ENCODE data around the gene GRIK2.

Gene GRIK2

GRCh38 chr6:101700655-101701054 lies 307.1 kb downstream of the GRIK2 start:
- FAIRE-seq (no peak), DNase-seq (ENCODE audit: insufficient read length) (no peak)
- TF ChIP-seq POLR2AphosphoS5 (IDR thresholded peaks at IDR 0.05; ENCODE audit: low read depth, low read length) (no peak), TAF1 (IDR thresholded peaks at IDR 0.05; ENCODE audit: borderline replicate concordance, low read depth, low read length) (no peak), POLR2A (IDR thresholded peaks at IDR 0.05; ENCODE audit: low read depth, low read length) (no peak)

DNA sequence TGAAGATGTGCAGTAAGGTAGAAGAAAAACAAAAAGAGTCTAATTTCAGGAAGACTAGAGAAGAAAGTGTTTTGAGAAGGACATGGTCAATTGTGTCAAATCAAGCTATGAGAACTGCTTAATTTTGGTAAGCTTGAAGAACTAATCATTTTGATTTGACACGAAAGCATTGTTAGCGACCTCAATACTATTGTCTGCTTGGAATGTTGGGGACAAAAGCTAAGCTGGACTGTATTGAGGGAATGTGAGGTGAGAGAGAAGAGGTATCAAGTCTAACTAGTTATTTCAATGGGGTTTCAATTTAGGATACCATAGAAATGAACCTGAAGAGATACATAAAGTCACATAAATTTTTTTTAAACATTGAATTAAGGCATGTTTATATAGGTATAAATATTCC lies 309.8 kb downstream of the GRIK2 start:
- TF ChIP-seq POLR2A (IDR thresholded peaks at IDR 0.05; ENCODE audit: low read depth, low read length) (no peak), TAF1 (IDR thresholded peaks at IDR 0.05; ENCODE audit: borderline replicate concordance, low read depth, low read length) (no peak), POLR2AphosphoS5 (IDR thresholded peaks at IDR 0.05; ENCODE audit: low read depth, low read length) (no peak)
- FAIRE-seq, result no peak
- DNase-seq (ENCODE audit: insufficient read length), result no peak

- TF ChIP-seq POLR2AphosphoS5 (IDR thresholded peaks at IDR 0.05; ENCODE audit: low read depth, low read length) (no peak), TAF1 (IDR thresholded peaks at IDR 0.05; ENCODE audit: borderline replicate concordance, low read depth, low read length) (no peak), POLR2A (IDR thresholded peaks at IDR 0.05; ENCODE audit: low read depth, low read length) (no peak)
- DNase-seq (ENCODE audit: insufficient read length) (no peak), FAIRE-seq (no peak)
Measured at GRCh38 chr6:101705866-101706265, 312.4 kb downstream of the GRIK2 start.

DNA sequence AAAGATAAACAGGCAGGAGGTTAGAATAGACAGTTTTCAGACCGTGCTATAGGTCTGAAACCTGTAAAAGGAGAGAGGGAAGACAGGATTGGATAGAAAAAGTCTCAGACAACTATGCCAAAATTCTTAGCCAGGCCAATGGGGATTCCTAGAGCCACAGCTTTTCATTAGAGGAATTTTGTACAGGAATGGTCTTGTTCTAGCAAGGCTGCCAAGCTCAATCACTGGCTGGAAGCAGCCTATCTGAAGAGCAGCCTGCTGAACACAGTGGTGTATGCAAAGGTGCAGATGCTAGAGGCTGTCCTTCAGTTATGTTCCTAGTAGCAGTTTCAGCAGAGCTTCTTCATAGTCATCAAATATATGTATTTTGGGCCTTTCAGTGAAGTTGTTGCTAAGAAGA lies 313.1 kb downstream of the GRIK2 start:
- FAIRE-seq (no peak), DNase-seq (ENCODE audit: insufficient read length) (no peak)
- TF ChIP-seq POLR2A (IDR thresholded peaks at IDR 0.05; ENCODE audit: low read depth, low read length) (no peak), TAF1 (IDR thresholded peaks at IDR 0.05; ENCODE audit: borderline replicate concordance, low read depth, low read length) (no peak), POLR2AphosphoS5 (IDR thresholded peaks at IDR 0.05; ENCODE audit: low read depth, low read length) (no peak)

GRCh38 chr6:101711518-101711917 lies 318.0 kb downstream of the GRIK2 start:
- FAIRE-seq (no peak), DNase-seq (ENCODE audit: insufficient read length) (no peak)
- no peak for TF ChIP-seq TAF1 (IDR thresholded peaks at IDR 0.05; ENCODE audit: borderline replicate concordance, low read depth, low read length)
- TF ChIP-seq POLR2AphosphoS5 (IDR thresholded peaks at IDR 0.05; ENCODE audit: low read depth, low read length), result no peak
- TF ChIP-seq POLR2A (IDR thresholded peaks at IDR 0.05; ENCODE audit: low read depth, low read length), result no peak

DNA sequence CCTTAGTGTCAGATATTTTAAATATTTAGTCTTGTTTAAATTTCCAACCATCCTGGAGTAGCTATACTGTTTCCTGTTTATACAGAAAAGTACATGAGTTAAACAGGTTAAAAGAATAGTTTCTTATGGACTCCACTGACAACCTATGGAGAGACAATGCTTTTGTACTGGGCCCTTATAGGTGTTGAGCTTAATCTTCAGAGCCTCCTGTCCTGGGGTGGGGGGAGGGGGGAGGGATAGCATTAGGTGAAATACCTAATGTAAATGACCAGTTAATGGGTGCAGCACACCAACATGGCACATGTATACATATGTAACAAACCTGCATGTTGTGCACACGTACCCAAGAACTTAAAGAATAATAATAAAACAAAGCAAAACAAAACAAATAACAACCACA lies 322.9 kb downstream of the GRIK2 start:
- DNase-seq (ENCODE audit: insufficient read length), result no peak
- TF ChIP-seq POLR2AphosphoS5 (IDR thresholded peaks at IDR 0.05; ENCODE audit: low read depth, low read length) (no peak), POLR2A (IDR thresholded peaks at IDR 0.05; ENCODE audit: low read depth, low read length) (no peak), TAF1 (IDR thresholded peaks at IDR 0.05; ENCODE audit: borderline replicate concordance, low read depth, low read length) (no peak)
- no peak for FAIRE-seq

GRCh38 chr6:101716810-101717209 lies 323.3 kb downstream of the GRIK2 start:
- TF ChIP-seq POLR2AphosphoS5 (IDR thresholded peaks at IDR 0.05; ENCODE audit: low read depth, low read length) (no peak), POLR2A (IDR thresholded peaks at IDR 0.05; ENCODE audit: low read depth, low read length) (no peak), TAF1 (IDR thresholded peaks at IDR 0.05; ENCODE audit: borderline replicate concordance, low read depth, low read length) (no peak)
- no peak for FAIRE-seq

GRCh38 chr6:101719521-101719920 lies 326.0 kb downstream of the GRIK2 start:
- TF ChIP-seq POLR2A (IDR thresholded peaks at IDR 0.05; ENCODE audit: low read depth, low read length) (no peak), POLR2AphosphoS5 (IDR thresholded peaks at IDR 0.05; ENCODE audit: low read depth, low read length) (no peak), TAF1 (IDR thresholded peaks at IDR 0.05; ENCODE audit: borderline replicate concordance, low read depth, low read length) (no peak)
- FAIRE-seq, result no peak
- no peak for DNase-seq (ENCODE audit: insufficient read length)

More at GRCh38 chr6:101716810-101717209, 323.3 kb downstream of the GRIK2 start:
- no peak for DNase-seq (ENCODE audit: insufficient read length)

GRCh38 chr6:101722471-101722870 lies 329.0 kb downstream of the GRIK2 start:
- no peak for FAIRE-seq
- DNase-seq (ENCODE audit: insufficient read length), result no peak
- no peak for TF ChIP-seq POLR2AphosphoS5 (IDR thresholded peaks at IDR 0.05; ENCODE audit: low read depth, low read length)
- TF ChIP-seq POLR2A (IDR thresholded peaks at IDR 0.05; ENCODE audit: low read depth, low read length), result no peak
- TF ChIP-seq TAF1 (IDR thresholded peaks at IDR 0.05; ENCODE audit: borderline replicate concordance, low read depth, low read length), result no peak

DNA sequence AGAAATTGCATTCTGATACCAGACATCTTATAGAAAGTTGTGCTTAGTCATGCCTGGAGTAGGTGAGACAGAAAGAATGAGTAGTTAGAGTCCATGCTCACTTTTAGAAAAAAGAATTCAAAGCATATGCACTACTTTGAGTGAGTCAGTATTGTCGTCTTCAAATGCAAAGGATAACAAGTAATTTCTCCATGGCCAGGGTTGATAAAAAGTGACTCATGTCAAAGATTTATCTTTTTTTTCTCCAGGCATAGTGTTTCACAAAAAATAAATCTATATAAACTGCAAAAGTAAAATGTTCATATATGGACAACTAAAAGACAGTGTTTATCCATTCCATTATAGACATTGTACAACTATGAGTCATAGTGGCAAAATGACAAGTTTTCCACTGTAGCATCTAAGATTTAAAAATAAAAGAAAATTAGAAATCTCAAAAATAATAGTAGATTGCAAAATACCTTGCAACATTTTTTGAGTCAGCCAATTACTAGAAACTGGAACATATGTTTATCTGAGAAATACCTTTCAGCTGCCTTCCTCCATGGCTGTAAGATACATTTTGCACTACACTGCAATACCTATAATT lies 329.6 kb downstream of the GRIK2 start:
- DNase-seq (ENCODE audit: insufficient read length) (no peak), FAIRE-seq (no peak)
- TF ChIP-seq POLR2AphosphoS5 (IDR thresholded peaks at IDR 0.05; ENCODE audit: low read depth, low read length), result no peak
- TF ChIP-seq POLR2A (IDR thresholded peaks at IDR 0.05; ENCODE audit: low read depth, low read length), result no peak
- TF ChIP-seq TAF1 (IDR thresholded peaks at IDR 0.05; ENCODE audit: borderline replicate concordance, low read depth, low read length), result no peak

- FAIRE-seq, result no peak
- no peak for DNase-seq (ENCODE audit: insufficient read length)
- TF ChIP-seq POLR2A (IDR thresholded peaks at IDR 0.05; ENCODE audit: low read depth, low read length) (no peak), POLR2AphosphoS5 (IDR thresholded peaks at IDR 0.05; ENCODE audit: low read depth, low read length) (no peak), TAF1 (IDR thresholded peaks at IDR 0.05; ENCODE audit: borderline replicate concordance, low read depth, low read length) (no peak)
Measured at GRCh38 chr6:101728388-101728787, 334.9 kb downstream of the GRIK2 start.

DNA sequence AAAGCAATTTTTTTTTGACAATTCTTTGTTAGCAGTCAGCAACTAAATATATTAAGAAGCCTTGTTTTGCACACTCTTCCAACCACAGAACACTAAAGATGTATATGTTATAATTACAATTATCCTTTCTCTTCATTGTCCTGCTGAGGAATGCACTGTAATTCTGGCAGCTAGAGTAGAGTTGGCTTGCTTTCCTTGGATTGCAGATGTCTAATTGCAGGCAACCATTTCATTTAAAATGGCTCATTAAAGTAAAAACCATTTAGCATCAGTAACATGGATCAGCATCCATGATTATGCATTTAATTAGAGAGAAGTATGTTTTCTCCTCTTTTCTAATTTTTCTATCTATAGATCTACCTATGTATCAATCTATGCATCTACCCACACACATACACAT lies 335.4 kb downstream of the GRIK2 start:
- FAIRE-seq, result no peak

More for the DNA sequence above, 335.4 kb downstream of the GRIK2 start:
- DNase-seq (ENCODE audit: insufficient read length), result no peak
- TF ChIP-seq POLR2AphosphoS5 (IDR thresholded peaks at IDR 0.05; ENCODE audit: low read depth, low read length) (no peak), TAF1 (IDR thresholded peaks at IDR 0.05; ENCODE audit: borderline replicate concordance, low read depth, low read length) (no peak), POLR2A (IDR thresholded peaks at IDR 0.05; ENCODE audit: low read depth, low read length) (no peak)

All from GM12892 (cell line).